Right lobe of liver (tissue), 6 donors: ENCODE results near the gene FTSJ1. TPM values are rescaled to one million over a fixed set of nuclear protein-coding genes. Genes with fewer than 3 reads are reported as not detected.
A peak's percentile ranks its signal among the peaks of the same experiment; 100 is the strongest.

ENCODE experiments used
- ATAC-seq, 4 donors: fragments of 200-7000 bp; cut with Tn5 transposase; one replicate each; pipeline ENCODE4 v1.9.1; 2020; ENCODE audit warnings: mild to moderate bottlenecking in 4 of 4, moderate library complexity in 4 of 4
- DNase-seq, 3 donors: peaks; one replicate each; pipeline ENCODE4 v3.0.0-alpha.2; 2020
- H3K27ac ChIP-seq, 3 donors: fragments of 200-600 bp; one replicate each; pipeline ENCODE4 v1.8.0; 2022
- H3K27me3 ChIP-seq, 2 donors: fragments of 200-600 bp; one replicate each; pipeline ENCODE4 v1.8.0; 2022
- H3K36me3 ChIP-seq, 4 donors: fragments of 200-600 bp; sonication (generic) in 1 of 4; one replicate each; pipeline versions ENCODE4 v1.5.1 to v1.8.0; 2017 to 2022; ENCODE audit warnings: control low read depth in 1 of 4
- H3K4me1 ChIP-seq, 4 donors: fragments of 200-600 bp; sonication (generic) in 1 of 4; one replicate each; pipeline versions ENCODE4 v1.5.1 to v1.8.0; 2017 to 2022; ENCODE audit warnings: control low read depth in 1 of 4
- H3K4me3 ChIP-seq, 3 donors: fragments of 200-600 bp; one replicate each; pipeline ENCODE4 v1.8.0; 2022
- H3K9me3 ChIP-seq, 4 donors: fragments of 200-600 bp; sonication (generic) in 1 of 4; one replicate each; pipeline versions ENCODE4 v1.5.1 to v1.8.0; 2017 to 2022; ENCODE audit warnings: control low read depth in 1 of 4
- CTCF ChIP-seq, 4 donors: fragments of 200-600 bp in 3 of 4; fragments of 450-650 bp in 1 of 4; IDR thresholded peaks; one replicate each; pipeline versions ENCODE4 v1.5.1 to v1.8.0; 2016 to 2022; ENCODE audit warnings: antibody characterized with exemption in 4 of 4, mild to moderate bottlenecking in 2 of 4
- POLR2A ChIP-seq: fragments of 450-650 bp; IDR thresholded peaks from one replicate; pipeline ENCODE4 v1.6.1; 2017; ENCODE audit warnings: antibody characterized with exemption, mild to moderate bottlenecking
- WGBS: methylation state at CpG from one replicate; pipeline ENCODE4 v1.1.6; 2018; ENCODE audit warnings: low coverage, low lambda C conversion rate; ENCODE audit not compliant: insufficient coverage; ENCODE audit errors: missing lambda C conversion rate; 5-methylcytosine and 5-hydroxymethylcytosine counted together
- intact Hi-C, 2 donors: fragments of 100-400 bp; cut with DNase I; formaldehyde crosslinking; loops; one replicate each; pipeline versions ENCODE4 v1.11.2 to v1.14.1; 2022
- total RNA-seq, 6 experiments: library from RNA; depleted of rRNA in 2 of 6; stranded (reverse); fragments of >200 nt in 2 of 6; fragmentation: NEBNext Ultra II Directional in 3 of 6; extraction: Animal tissue kit (Norgen Biotek cat#: 25700) in 3 of 6; gene quantifications; one replicate each; pipeline versions ENCODE4 v1.1.0 to v1.2.4, GENCODE V29; 2016 to 2023
- donor health status: DM: no; HTN: yes; CAD: no.
- donor health status: DM: no; HTN: no; CAD: no.
- donor health status: DM: no; HTN: no; CAD: no.
- donor health status: DM: no; HTN: yes; CAD: no.
- donor health status: DM: no; HTN: yes; CAD: no.

Gene FTSJ1
- total RNA-seq, 6 experiments from 2014 or later: 9.9 to 30.4 (median 12.5) TPM

- Histone ChIP-seq H3K9me3 (no peaks in the 10 kb centered on the region), H3K4me3 (no peak overlapping the region), H3K36me3 (no peaks in the 10 kb centered on the region), H3K4me1 (no peaks in the 10 kb centered on the region), H3K27ac (no peak overlapping the region), H3K27me3 (no peaks in the 10 kb centered on the region)
- 40% methylated on average over 6 of the region's 6 CpGs for whole genome bisulfite sequencing
- TF ChIP-seq POLR2A (no peak), CTCF (IDR thresholded peaks at IDR 0.05) (no peak)
- intact Hi-C loops: no loop called here
- no peak for DNase-seq
- no peak for ATAC-seq
Observed at GRCh38 chrX:48498374-48498809, 22.4 kb downstream of the FTSJ1 start.

GRCh38 chrX:48504261-48504660 is 28.3 kb downstream of the FTSJ1 start:
- ATAC-seq (no peak), DNase-seq (no peak)
- Histone ChIP-seq H3K36me3 (no peaks in the 10 kb centered on the region), H3K4me3 (no peak overlapping the region), H3K4me1 (no peaks in the 10 kb centered on the region), H3K27ac (no peak overlapping the region), H3K27me3 (no peaks in the 10 kb centered on the region), H3K9me3 (no peaks in the 10 kb centered on the region)
- WGBS: 61% methylated on average over 7 of the region's 7 CpGs
- intact Hi-C loops: no loop called here
- no peak for TF ChIP-seq POLR2A

GRCh38 chrX:48505481-48505880 is 29.5 kb downstream of the FTSJ1 start:
- H3K4me1 ChIP-seq: no peaks in the 10 kb centered on the region
- no peak for TF ChIP-seq POLR2A
- no peak for TF ChIP-seq CTCF (IDR thresholded peaks at IDR 0.05)
- H3K4me3 ChIP-seq: no peak overlapping the region
- H3K36me3 ChIP-seq: no peaks in the 10 kb centered on the region
- DNase-seq (no peak), ATAC-seq (peak in 3 of 4 donors; percentile 29 to 59 (median 49))
- no peak overlapping the region for H3K27ac ChIP-seq
- WGBS: 54% methylated on average over 5 of the region's 5 CpGs
- no peaks in the 10 kb centered on the region for H3K27me3 ChIP-seq
- H3K9me3 ChIP-seq: no peaks in the 10 kb centered on the region
- intact Hi-C loops: no loop called here

GRCh38 chrX:48507246-48507645 is 31.2 kb downstream of the FTSJ1 start:
- TF ChIP-seq CTCF (IDR thresholded peaks at IDR 0.05): no peak
- TF ChIP-seq POLR2A: no peak
- intact Hi-C loops: no loop called here
- no peaks in the 10 kb centered on the region for H3K36me3 ChIP-seq
- DNase-seq (no peak), ATAC-seq (no peak)
- WGBS: 58% methylated on average over 5 of the region's 5 CpGs
- H3K27ac ChIP-seq: no peak overlapping the region
- H3K4me3 ChIP-seq: no peak overlapping the region
- no peaks in the 10 kb centered on the region for H3K27me3 ChIP-seq
- H3K4me1 ChIP-seq: no peaks in the 10 kb centered on the region
- H3K9me3 ChIP-seq: no peaks in the 10 kb centered on the region

GRCh38 chrX:48508400-48509244 is 32.6 kb downstream of the FTSJ1 start, which contains the start of gene PORCN:
Gene PORCN (plus strand): TSS chrX:48508992. CDS start chrX:48509821, 829 bp downstream.
- H3K36me3 ChIP-seq: no peaks in the 10 kb centered on the region
- DNase-seq (peak; percentile 84 to 88 (median 86)), ATAC-seq (peak; percentile 92 to 95 (median 93))
- intact Hi-C loops: no loop called here
- no peaks in the 10 kb centered on the region for H3K9me3 ChIP-seq
- WGBS: 36% methylated on average over 13 of the region's 65 CpGs
- no peaks in the 10 kb centered on the region for H3K27me3 ChIP-seq
- peak within 1 kb of the TSS in 2 of 3 donors; percentile 5 to 40 for H3K27ac ChIP-seq
- TF ChIP-seq POLR2A: peak; percentile 38
- no peak for TF ChIP-seq CTCF (IDR thresholded peaks at IDR 0.05)
- H3K4me3 ChIP-seq: peak within 1 kb of the TSS; percentile 49 to 67 (median 65)
- H3K4me1 ChIP-seq: no peaks in the 10 kb centered on the region
